ENCODE results near the gene CNTN5. TPM values are rescaled to one million over a fixed set of nuclear protein-coding genes. Genes with fewer than 3 reads are reported as not detected.
"Not testable (repeated sequence)": the region's sequence is repeated elsewhere in the genome, so short reads cannot be mapped to it uniquely, and the experiment has no call there.

CNTN5 gene
- total RNA-seq, 1 experiment from 2014 or later = not detected

DNA sequence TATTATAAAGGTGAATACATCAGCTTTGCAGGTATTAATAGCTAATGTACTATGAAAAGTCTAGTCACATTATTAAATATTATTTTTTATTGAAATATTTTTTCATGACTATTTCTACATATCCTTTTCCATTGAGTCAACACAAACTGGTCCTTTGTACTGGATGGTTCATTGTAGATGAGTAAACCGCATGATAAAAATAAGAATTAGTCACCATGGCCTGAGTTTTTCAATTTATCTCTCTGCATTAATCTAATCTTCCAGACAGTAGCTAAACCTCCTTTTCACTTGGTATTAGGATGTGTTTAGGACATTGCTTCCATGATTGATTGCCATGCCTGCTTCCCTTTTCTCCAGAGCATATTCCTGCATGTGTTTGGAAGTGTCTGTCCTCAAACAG lies 1227.0 kb downstream of the CNTN5 start:
- intact Hi-C loops (cut with micrococcal nuclease) = no loop called here
- BruUV-seq (replicated peaks) = no TSS peak
- H3K4me3 Mint-ChIP-seq (ENCODE audit: unreplicated experiment) = no peak overlapping the region
- no peak for DNase-seq (ENCODE audit: unreplicated experiment)
- TF ChIP-seq, protein P1, sequence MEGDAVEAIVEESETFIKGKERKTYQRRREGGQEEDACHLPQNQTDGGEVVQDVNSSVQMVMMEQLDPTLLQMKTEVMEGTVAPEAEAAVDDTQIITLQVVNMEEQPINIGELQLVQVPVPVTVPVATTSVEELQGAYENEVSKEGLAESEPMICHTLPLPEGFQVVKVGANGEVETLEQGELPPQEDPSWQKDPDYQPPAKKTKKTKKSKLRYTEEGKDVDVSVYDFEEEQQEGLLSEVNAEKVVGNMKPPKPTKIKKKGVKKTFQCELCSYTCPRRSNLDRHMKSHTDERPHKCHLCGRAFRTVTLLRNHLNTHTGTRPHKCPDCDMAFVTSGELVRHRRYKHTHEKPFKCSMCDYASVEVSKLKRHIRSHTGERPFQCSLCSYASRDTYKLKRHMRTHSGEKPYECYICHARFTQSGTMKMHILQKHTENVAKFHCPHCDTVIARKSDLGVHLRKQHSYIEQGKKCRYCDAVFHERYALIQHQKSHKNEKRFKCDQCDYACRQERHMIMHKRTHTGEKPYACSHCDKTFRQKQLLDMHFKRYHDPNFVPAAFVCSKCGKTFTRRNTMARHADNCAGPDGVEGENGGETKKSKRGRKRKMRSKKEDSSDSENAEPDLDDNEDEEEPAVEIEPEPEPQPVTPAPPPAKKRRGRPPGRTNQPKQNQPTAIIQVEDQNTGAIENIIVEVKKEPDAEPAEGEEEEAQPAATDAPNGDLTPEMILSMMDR (IDR thresholded peaks at IDR 0.05; ENCODE audit: unreplicated experiment) = no peak
- ChIA-PET POLR2A (no interaction called here), CTCF (interaction anchor here (1.0 kb wide), 1 partner anchor 27 kb away, joined by 3 read pairs; no protein-coding TSS in a partner anchor)
- no peaks in the 10 kb centered on the region for H3K9me3 Mint-ChIP-seq (ENCODE audit: unreplicated experiment)
- no peaks in the 10 kb centered on the region for H3K4me1 Mint-ChIP-seq (ENCODE audit: insufficient read depth, unreplicated experiment)
- H3K36me3 Mint-ChIP-seq (ENCODE audit: insufficient read depth, unreplicated experiment) = no peaks in the 10 kb centered on the region
- no peak overlapping the region for H3K27ac Mint-ChIP-seq (ENCODE audit: low read depth, unreplicated experiment)
- no peaks in the 10 kb centered on the region for H3K27me3 Mint-ChIP-seq (ENCODE audit: insufficient read depth, unreplicated experiment)

DNA sequence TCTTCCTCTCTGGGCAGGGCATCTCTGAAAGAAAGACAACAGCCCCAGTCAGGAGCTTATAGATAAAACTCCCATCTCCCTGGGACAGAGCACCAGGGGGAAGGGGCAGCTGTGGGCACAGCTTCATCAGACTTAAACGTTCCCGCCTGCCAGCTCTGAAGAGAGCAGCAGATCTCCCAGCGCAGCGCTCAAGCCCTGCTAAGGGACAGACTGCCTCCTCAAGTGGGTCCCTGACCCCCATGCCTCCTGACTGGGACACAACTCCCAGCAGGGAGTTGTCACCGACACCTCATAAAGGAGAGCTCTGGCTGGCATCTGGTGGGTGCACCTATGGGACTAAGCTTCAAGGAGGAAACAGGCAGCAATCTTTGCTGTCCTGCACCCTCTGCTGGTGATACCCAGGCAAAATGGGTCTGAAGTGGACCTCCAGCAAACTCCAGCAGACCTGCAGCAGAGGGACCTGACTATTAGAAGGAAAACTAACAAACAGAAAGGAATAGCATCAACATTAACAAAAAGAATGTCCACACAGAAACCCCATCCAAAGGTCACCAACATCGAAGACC lies 1236.6 kb downstream of the CNTN5 start:
- H3K4me1 Mint-ChIP-seq (ENCODE audit: insufficient read depth, unreplicated experiment); DNase-seq (ENCODE audit: unreplicated experiment); intact Hi-C loops (cut with micrococcal nuclease); H3K9me3 Mint-ChIP-seq (ENCODE audit: unreplicated experiment); H3K36me3 Mint-ChIP-seq (ENCODE audit: insufficient read depth, unreplicated experiment); H3K27me3 Mint-ChIP-seq (ENCODE audit: insufficient read depth, unreplicated experiment); H3K4me3 Mint-ChIP-seq (ENCODE audit: unreplicated experiment); POLR2A ChIA-PET; H3K27ac Mint-ChIP-seq (ENCODE audit: low read depth, unreplicated experiment); BruUV-seq (replicated peaks): not testable (repeated sequence)
- CTCF ChIA-PET = interaction anchor here (0.6 kb wide), 1 partner anchor 46 kb away, joined by 3 read pairs; no protein-coding TSS in a partner anchor

DNA sequence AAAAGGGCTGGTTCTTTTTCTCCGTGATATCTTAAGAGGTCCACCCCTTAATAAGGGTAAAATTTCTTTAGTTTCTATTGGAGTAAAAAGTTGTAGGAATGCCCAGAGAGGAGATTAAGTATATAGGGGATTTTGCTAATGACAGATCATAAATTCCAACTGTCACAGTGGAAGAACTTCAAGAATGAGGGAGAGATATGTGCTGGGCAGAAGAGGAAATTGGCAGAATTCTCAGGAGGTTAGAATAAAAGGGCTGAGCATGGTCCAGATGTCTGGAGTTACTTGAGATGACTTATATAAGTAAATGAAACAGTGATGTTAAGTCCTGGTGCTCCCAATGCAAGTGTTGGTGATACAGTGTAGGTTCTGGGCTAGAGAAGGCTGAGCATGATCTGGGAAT lies 1248.8 kb downstream of the CNTN5 start:
- no peak overlapping the region for H3K27ac Mint-ChIP-seq (ENCODE audit: low read depth, unreplicated experiment)
- ChIA-PET POLR2A (no interaction called here), CTCF (no interaction called here)
- TF ChIP-seq, protein P1 (IDR thresholded peaks at IDR 0.05; ENCODE audit: unreplicated experiment) = no peak
- no peaks in the 10 kb centered on the region for H3K4me1 Mint-ChIP-seq (ENCODE audit: insufficient read depth, unreplicated experiment)
- DNase-seq (ENCODE audit: unreplicated experiment) = no peak
- peaks cover 35% of the 10 kb centered on the region for H3K9me3 Mint-ChIP-seq (ENCODE audit: unreplicated experiment)
- no peaks in the 10 kb centered on the region for H3K36me3 Mint-ChIP-seq (ENCODE audit: insufficient read depth, unreplicated experiment)
- no TSS peak for BruUV-seq (replicated peaks)
- intact Hi-C loops (cut with micrococcal nuclease) = no loop called here
- H3K27me3 Mint-ChIP-seq (ENCODE audit: insufficient read depth, unreplicated experiment) = no peaks in the 10 kb centered on the region
- H3K4me3 Mint-ChIP-seq (ENCODE audit: unreplicated experiment) = no peak overlapping the region

DNA sequence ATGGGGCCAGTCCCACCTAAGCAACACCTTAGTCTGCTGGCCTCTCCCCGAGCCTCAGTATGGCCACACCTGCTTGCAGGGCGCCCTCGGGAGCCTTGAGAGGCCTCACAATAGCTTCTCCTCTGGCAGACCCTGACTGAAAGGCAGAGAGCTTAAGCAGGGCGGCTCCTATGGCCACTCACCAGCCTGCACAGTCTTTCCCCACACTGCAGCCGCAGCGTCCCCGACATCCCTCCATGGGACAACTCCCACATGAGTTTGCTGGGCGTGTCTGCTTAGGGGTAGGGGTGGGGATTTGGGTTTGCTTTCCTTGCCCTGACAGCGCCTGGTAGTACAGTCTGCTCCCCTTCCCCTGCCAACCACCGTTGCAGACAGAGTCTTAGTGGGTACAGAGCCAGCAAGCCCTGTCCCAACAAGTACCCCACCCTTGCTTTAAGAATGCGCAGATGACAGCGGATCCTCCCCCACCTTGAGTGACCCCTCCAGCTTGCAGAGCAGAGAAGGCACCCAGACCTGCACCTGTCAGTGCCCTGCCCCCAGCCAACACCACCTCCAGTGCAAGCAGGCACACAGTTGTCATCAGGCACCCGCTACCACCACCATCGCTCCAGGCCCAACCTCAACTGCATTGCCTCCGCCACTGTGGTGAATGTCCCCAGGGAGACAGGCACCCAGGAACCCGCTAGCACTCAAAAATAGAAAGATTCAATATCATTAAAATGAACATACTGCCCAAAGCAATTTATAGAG lies 1252.5 kb downstream of the CNTN5 start:
- Mint-ChIP-seq H3K36me3 (ENCODE audit: insufficient read depth, unreplicated experiment) (no peaks in the 10 kb centered on the region), H3K4me3 (ENCODE audit: unreplicated experiment) (no peak overlapping the region), H3K9me3 (ENCODE audit: unreplicated experiment) (peaks cover 21% of the 10 kb centered on the region), H3K27me3 (ENCODE audit: insufficient read depth, unreplicated experiment) (no peaks in the 10 kb centered on the region), H3K27ac (ENCODE audit: low read depth, unreplicated experiment) (no peak overlapping the region), H3K4me1 (ENCODE audit: insufficient read depth, unreplicated experiment) (no peaks in the 10 kb centered on the region)
- intact Hi-C loops (cut with micrococcal nuclease) = no loop called here
- DNase-seq (ENCODE audit: unreplicated experiment) = no peak
- CTCF ChIA-PET = interaction anchor here (0.5 kb wide), 1 partner anchor 148 kb away, joined by 4 read pairs; no protein-coding TSS in a partner anchor
- BruUV-seq (replicated peaks) = no TSS peak
- POLR2A ChIA-PET = no interaction called here
- TF ChIP-seq, protein P1 (IDR thresholded peaks at IDR 0.05; ENCODE audit: unreplicated experiment) = no peak

DNA sequence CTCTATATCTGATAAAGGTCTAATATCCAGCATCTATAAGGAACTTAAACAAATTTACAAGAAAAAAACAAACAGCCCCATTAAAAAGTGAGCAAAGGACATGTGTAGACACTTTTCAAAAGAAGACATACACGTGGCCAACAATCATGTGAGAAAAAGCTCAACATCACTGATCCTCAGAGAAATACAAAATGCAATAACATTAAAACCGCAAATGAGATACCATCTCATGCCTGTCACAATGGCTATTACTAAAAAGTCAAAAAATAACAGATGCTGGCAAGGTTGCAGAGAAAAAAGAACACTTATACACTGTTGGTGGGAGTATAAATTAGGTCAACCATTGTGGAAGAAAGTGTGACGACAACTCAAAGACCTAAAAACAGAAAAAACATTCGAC lies 1253.7 kb downstream of the CNTN5 start:
- H3K4me1 Mint-ChIP-seq (ENCODE audit: insufficient read depth, unreplicated experiment); H3K27ac Mint-ChIP-seq (ENCODE audit: low read depth, unreplicated experiment); intact Hi-C loops (cut with micrococcal nuclease); H3K4me3 Mint-ChIP-seq (ENCODE audit: unreplicated experiment); DNase-seq (ENCODE audit: unreplicated experiment); POLR2A ChIA-PET; BruUV-seq (replicated peaks); H3K27me3 Mint-ChIP-seq (ENCODE audit: insufficient read depth, unreplicated experiment); H3K36me3 Mint-ChIP-seq (ENCODE audit: insufficient read depth, unreplicated experiment): not testable (repeated sequence)
- peaks cover 11% of the 10 kb centered on the region for H3K9me3 Mint-ChIP-seq (ENCODE audit: unreplicated experiment)
- CTCF ChIA-PET = interaction anchor here (0.6 to 0.7 kb wide), 2 partner anchors 15 to 22 kb away, joined by 4 read pairs; no protein-coding TSS in a partner anchor

Measured in MCF 10A (cell line).